GM13976 (cell line): ENCODE data around the gene AP3S1.
"Not testable (repeated sequence)": the region's sequence is repeated elsewhere in the genome, so short reads cannot be mapped to it uniquely, and the experiment has no call there.

Experiments
- DNase-seq: peaks from one replicate; pipeline ENCODE4 v3.0.0; 2012; ENCODE audit warnings: low spot score
- CTCF ChIP-seq: IDR thresholded peaks from 2 replicates; pipeline ENCODE4 v1.5.1; 2012; ENCODE audit warnings: borderline replicate concordance, mild to moderate bottlenecking; ENCODE audit not compliant: insufficient read depth; ENCODE audit errors: extremely low read depth, missing control alignments, control extremely low read depth
- in situ Hi-C: fragments of 300-500 bp; cut with MboI; formaldehyde crosslinking; loops from one replicate; pipeline ENCODE4 v1.12.0; 2022; ENCODE audit warnings: low sequenced_read_pairs, mixed read lengths, inconsistent platforms; ENCODE audit not compliant: unreplicated experiment

The AP3S1 gene

GRCh38 chr5:115858396-115858795 lies 16.7 kb downstream of the AP3S1 start:
- in situ Hi-C loops: no loop called here
- DNase-seq: no peak
- TF ChIP-seq CTCF: no peak

- no peak for TF ChIP-seq CTCF
- in situ Hi-C loops: no loop called here
- DNase-seq: no peak
Measured at GRCh38 chr5:115859378-115859777, 17.6 kb downstream of the AP3S1 start.

- in situ Hi-C loops: no loop called here
Measured at GRCh38 chr5:115869256-115869795, 27.6 kb downstream of the AP3S1 start.

GRCh38 chr5:115872447-115872846 lies 30.7 kb downstream of the AP3S1 start:
- in situ Hi-C loops: no loop called here
- no peak for DNase-seq
- no peak for TF ChIP-seq CTCF

More at GRCh38 chr5:115869256-115869795, 27.6 kb downstream of the AP3S1 start:
- TF ChIP-seq CTCF: no peak
- no peak for DNase-seq

GRCh38 chr5:115873392-115873791 lies 31.7 kb downstream of the AP3S1 start:
- TF ChIP-seq CTCF: no peak
- in situ Hi-C loops: no loop called here
- DNase-seq: no peak

- no peak for TF ChIP-seq CTCF
- in situ Hi-C loops: no loop called here
- DNase-seq: no peak
Measured at GRCh38 chr5:115875447-115875846, 33.7 kb downstream of the AP3S1 start.

GRCh38 chr5:115877342-115877741 lies 35.6 kb downstream of the AP3S1 start:
- DNase-seq, in situ Hi-C loops: not testable (repeated sequence)

- in situ Hi-C loops, DNase-seq: not testable (repeated sequence)
Measured at GRCh38 chr5:115882434-115882833, 40.7 kb downstream of the AP3S1 start.
